HL-60/S4 (cell line): Measurements from ENCODE around the gene CNNM3.

Experiments
- in situ Hi-C: fragments of 300-500 bp; cut with MboI; formaldehyde crosslinking; loops from 2 replicates; pipeline ENCODE4 v1.14.3; 2022; ENCODE audit warnings: low sequenced_read_pairs

CNNM3 gene

DNA sequence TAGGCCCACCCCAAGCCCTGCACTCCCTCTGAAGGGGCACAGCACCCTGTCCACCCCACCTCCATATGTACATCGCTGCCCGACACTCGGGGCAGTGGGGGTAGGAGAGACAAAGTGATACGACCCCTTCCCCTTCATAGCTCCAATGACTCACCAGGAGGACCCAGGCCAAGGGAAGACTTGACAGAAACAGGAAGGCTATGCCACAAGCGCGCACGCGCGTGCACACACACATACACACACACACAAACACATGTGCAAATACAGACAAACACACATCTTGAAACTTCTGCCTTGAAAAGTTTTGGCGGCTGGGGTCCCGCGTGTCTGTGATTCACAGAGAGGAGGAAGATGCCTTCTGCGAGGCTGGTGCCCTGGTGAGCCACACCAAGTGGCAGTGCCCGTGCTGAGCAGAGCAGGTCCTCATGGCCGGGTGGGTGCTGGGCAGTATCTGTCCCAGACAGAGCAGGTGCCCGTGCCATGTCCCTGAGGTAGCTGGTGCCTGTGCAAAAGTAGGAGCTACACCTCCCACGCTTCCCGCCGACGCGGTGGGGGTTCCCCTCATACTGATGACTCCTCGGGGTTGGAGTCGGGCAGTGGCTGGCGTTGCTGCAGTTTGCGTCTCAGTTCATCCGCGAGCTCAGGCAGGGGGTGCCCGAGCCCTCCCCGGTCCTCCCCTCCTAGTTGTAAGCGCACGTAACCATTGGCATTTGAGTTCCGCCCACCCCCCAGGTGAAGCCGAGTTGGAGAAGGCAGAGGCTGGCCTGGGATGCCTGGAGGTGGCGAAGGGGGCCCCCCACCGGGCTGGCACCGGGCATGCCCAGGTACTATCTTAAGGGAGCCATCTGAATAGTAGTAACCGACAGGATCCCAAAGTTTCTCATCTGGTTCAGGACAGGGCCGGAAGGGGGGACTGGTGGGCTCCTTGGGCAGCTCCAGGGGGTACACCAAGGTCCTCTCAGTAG lies 44.3 kb downstream of the CNNM3 start:
- in situ Hi-C loops: loop anchor here (25.0 kb wide), 1 partner anchor 252 kb away; the partner anchor contains the start of gene ANKRD36

DNA sequence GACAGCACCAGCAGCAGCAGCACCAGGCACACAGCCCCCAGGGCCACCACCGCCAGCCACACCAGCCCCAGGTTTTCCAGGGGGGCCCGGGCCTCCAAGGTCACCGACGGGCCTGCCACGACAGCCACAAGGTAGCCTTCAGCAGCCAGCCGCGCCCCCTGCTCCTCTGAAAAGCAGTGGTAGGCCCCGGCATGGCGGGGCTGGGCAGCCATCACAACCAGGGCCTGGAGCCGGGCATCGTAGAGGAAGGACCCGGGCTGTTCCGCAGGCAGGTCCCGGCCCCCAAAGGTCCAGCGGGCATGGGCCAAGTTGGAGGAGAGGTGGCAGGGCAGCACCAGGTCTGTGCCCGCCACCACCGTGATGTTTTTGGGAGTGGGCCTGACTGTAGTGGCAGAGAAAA lies 45.0 kb downstream of the CNNM3 start:
- in situ Hi-C loops: loop anchor here (25.0 kb wide), 1 partner anchor 251 kb away; the partner anchor contains the start of gene ANKRD36

GRCh38 chr2:96863056-96863455 lies 47.0 kb downstream of the CNNM3 start:
- in situ Hi-C loops: loop anchor here (25.0 kb wide), 1 partner anchor 249 kb away; the partner anchor contains the start of gene ANKRD36

- in situ Hi-C loops: loop anchor here (25.0 kb wide), 1 partner anchor 249 kb away; the partner anchor contains the start of gene ANKRD36
Observed at GRCh38 chr2:96863575-96864342, 47.7 kb downstream of the CNNM3 start.

DNA sequence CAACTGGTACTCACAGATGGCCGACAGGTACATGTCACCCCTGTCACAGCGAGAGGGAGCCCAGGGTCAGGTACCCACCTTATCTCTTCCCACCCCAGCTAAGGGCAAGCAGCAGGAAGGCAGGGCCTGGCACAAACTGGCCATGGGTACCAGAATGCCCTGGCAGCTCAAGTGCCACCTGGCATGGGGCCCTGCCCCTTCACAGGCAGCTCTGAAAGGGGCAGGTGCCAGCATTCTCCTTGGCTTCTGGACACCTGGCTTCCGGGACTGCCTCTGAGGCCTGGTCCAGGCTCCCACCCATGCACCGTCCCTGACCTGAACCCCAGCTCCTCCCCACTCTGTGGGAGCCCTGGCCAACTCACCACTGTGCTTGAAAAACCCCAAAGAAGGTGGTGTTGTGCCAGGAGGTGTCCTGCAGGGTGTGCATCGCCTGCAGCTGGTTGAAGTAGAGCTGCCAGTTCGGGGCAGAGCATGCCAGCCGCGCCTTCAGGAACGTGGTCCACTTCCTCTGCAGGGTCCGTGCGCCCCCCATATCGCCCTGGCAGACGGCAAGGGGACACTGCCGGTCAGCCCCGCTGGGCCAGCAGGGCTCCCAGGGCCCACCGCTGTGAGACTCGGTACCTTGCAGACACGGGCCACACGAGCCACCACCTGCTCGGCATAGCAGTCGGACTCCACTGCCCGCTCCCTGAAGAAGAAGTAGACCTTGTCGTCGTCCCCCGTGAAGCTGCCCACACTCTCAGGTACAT lies 48.4 kb downstream of the CNNM3 start:
- in situ Hi-C loops: loop anchor here (25.0 kb wide), 1 partner anchor 248 kb away; the partner anchor contains the start of gene ANKRD36

- in situ Hi-C loops: loop anchor here (25.0 kb wide), 1 partner anchor 247 kb away; the partner anchor contains the start of gene ANKRD36
Observed at GRCh38 chr2:96865654-96866053, 49.6 kb downstream of the CNNM3 start.

DNA sequence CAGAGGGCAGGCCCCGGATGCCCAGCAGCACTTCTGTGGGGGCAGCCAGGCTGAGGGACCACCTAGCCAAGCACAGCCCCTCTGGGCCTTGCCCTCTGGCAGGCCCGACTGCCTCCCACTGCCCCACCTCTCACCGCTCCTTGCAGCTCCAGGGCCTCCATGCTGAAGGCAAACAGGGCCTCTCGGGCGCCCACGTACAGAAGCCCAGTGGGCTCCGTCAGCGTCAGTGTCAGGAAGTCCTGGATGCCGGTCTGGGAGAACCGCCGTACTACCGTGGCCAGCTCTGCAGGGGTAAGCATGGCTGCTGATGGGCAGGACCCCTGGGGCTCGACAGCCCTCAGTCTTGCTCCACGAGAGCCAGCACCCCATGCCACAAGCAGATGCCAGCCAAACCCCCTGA lies 50.1 kb downstream of the CNNM3 start:
- in situ Hi-C loops: loop anchor here (25.0 kb wide), 1 partner anchor 246 kb away; the partner anchor contains the start of gene ANKRD36

GRCh38 chr2:96866586-96866985 lies 50.5 kb downstream of the CNNM3 start:
- in situ Hi-C loops: loop anchor here (25.0 kb wide), 1 partner anchor 246 kb away; the partner anchor contains the start of gene ANKRD36

DNA sequence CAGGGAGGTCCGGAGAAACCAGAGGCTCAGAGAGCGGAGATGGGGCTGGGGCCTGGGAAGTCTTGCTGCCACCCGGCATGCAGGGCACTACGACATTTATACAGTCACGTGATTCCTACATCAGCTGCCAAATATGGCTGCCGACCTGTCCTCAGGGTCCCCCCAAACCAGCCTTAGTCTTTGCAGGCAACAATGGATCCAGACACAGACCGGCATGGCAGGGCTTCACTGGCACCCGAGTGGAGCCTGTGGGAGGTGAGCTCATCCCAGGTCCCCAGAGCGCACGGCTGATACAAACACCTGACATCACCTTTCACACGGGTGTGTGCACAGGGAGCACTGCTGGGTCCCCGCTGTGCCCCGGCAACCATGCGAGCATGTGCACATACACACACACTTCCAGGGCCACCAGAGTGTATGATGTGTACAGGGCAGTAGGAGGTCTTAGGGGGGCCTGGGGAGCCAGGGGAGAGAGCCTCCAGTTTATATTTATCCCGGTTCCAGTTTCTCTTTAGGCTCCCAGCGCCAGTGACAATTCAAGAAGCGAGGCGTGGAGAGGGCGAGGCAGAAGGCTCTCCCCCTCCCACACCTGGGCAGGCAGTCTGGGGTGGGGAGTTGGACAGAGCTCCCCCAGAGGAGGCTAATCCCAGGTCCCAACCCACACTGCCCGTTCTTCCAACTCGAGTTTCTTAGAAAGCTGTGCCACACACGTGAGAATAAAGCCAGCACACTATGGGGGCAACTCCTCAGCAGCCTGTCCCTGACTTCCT lies 51.1 kb downstream of the CNNM3 start:
- in situ Hi-C loops: loop anchor here (25.0 kb wide), 1 partner anchor 245 kb away; the partner anchor contains the start of gene ANKRD36

GRCh38 chr2:96867756-96868554 lies 51.9 kb downstream of the CNNM3 start:
- in situ Hi-C loops: loop anchor here (25.0 kb wide), 1 partner anchor 244 kb away; the partner anchor contains the start of gene ANKRD36

DNA sequence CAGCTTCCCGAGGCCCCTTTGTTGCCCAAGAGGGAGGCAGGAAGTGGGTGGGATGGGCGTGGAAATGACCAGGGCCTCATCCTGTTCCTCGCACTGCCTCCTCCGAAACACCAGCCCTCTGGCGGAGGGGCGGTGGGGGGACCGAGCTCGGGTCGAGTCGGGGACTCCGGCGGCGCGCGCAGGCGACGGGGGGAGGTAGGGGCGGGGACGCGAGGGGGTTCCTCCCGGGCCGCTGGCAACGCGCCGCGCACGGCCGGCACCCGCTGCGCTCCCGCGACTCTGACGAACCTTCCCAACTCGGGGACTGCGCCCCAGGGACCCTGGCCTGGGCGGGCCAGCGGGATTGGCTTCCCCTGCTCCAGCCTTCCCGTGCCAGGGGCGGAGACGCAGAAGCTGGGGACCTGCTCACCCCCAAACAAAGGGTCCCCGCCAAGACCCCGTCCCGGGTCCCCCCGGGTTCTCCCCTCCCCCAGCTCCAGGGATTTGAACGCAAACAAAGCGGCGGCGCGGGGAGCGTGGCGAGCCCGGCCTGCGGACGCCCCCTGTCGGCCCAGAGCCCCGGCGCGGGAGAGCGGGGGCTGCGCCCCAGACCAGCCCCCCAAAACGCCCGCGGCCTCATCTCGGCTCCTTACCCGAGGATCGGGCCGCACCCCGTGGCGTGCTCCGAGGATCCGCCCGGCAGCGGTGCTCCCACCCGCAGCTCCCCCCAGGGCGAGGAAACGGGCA lies 52.6 kb downstream of the CNNM3 start:
- in situ Hi-C loops: loop anchor here (25.0 kb wide), 1 partner anchor 244 kb away; the partner anchor contains the start of gene ANKRD36

DNA sequence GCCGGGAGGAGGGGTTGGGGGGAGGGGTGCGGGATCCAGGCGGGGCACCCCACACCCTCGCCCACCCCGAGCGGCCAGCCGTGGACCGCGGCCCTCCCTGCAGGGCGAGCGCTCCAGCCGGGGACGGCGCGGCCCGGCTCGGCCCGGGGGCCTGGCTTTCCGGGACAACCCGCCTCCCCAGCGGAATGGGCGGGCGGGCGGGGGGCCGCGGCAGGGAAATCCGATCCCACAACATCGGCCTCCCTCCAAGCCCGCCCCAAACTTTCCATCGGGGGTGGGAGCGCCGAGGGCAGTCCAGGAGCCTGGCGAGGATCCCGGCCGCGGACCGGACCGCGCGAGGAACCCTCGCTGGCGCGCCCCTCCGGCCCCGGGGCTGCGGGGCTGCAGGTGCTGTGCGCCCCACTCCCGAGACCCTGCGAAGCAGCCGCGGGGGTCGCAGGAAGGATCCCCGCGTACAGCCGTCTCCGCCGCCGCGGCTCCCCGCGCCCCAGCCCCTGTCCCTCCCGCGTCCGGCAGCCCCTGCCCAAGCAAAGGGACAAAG lies 53.3 kb downstream of the CNNM3 start:
- in situ Hi-C loops: loop anchor here (25.0 kb wide), 1 partner anchor 243 kb away; the partner anchor contains the start of gene ANKRD36

DNA sequence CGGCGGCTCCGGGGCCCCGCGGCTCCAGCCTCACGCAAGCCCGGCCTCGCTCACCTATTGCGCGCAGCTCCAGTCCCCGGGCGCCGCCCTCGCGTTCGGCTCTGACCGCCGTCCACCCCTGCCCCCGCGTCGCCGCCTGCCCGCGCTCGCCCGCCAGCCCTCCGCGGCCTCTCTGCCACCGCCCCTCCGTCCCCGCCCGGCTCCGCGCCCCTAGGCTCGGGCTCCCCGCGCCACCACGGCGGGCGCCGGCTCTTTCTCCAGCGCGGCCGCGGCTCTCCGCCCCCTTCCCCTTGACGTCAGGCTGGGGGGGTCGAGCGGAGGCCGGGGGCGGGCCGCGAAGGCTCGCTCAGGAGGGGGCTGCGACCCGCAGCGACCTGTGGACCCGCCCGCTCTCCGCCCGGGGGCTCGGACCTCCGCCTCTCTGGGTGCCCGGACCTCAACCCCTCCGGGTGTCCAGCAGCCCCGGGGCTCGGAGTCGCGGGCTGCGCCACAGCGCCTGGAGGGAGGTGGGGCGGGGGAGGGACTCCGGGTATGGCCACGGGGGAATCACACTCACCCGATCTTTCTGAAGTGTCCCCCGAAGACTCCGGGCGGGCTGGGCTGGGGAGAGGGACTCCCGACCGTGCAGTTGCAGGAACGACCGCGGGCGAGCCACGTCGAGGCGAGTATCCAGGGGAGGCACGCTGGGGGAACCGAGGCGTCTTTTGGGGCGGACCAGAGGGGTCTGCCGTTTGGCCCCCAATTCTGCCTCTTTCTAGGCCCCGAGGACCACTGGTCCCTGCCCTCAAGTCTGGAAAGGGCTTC lies 54.0 kb downstream of the CNNM3 start, which contains the start of gene SEMA4C:
Gene SEMA4C, minus strand, starts transcription at position 259 of the 804 bp plus-strand sequence. CDS start 2,194 bp downstream, outside the sequence.
- in situ Hi-C loops: loop anchor here (25.0 kb wide), 1 partner anchor 242 kb away; the partner anchor contains the start of gene ANKRD36

DNA sequence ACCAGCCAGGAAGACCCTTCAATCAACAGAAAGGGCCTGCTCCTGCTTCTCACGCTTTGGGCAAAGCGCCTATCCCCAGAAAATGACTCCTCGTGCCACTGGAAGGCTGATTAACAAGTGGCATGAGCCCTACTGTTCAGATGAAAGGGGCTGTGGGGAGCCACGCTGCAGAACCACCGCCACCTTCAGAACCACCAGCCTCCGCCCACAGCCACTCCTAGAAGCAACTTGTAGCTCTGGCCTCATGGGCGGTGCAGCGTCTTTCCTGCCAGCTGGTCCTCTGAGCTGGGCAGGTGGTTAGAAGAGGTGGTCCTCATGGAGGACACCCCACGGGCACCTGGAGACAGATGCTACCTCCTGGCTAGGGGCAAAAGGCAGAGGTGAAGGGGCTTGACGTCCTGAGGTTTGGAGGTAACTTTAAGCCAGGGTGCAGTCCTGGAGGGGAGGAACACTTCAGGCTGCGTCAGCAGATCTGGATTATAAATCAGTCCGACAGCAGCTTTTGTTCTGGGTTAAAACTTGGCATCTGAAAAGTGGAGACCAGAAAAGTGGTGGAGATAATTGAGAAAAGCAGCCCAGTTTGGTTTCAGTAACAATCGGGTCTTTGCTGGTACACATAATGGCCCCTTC lies 54.7 kb downstream of the CNNM3 start:
- in situ Hi-C loops: loop anchor here (25.0 kb wide), 1 partner anchor 242 kb away; the partner anchor contains the start of gene ANKRD36

GRCh38 chr2:96872591-96873349 lies 56.7 kb downstream of the CNNM3 start:
- in situ Hi-C loops: loop anchor here (25.0 kb wide), 1 partner anchor 240 kb away; the partner anchor contains the start of gene ANKRD36
